Fibroblast of gingiva (primary cell): Measurements from ENCODE around the gene IGF2BP2.

Source experiments
- DNase-seq: peaks from one replicate; pipeline ENCODE4 v3.0.0-alpha.2; 2011; ENCODE audit warnings: low read depth

Gene IGF2BP2

GRCh38 chr3:185766329-185767001, 58.4 kb downstream of the IGF2BP2 start:
- no peak for DNase-seq

- DNase-seq, result no peak
These were observed 59.9 kb downstream of the IGF2BP2 start for GRCh38 chr3:185764980-185765370.

- peak; percentile 41 for DNase-seq
These were observed 60.5 kb downstream of the IGF2BP2 start for GRCh38 chr3:185764163-185764979.

GRCh38 chr3:185763347-185764005, 61.4 kb downstream of the IGF2BP2 start:
- no peak for DNase-seq

- DNase-seq, result no peak
These were observed 64.3 kb downstream of the IGF2BP2 start for GRCh38 chr3:185760550-185760949.

GRCh38 chr3:185760088-185760487, 64.8 kb downstream of the IGF2BP2 start:
- no peak for DNase-seq

- DNase-seq, result no peak
These were observed 65.3 kb downstream of the IGF2BP2 start for GRCh38 chr3:185759512-185759911.

GRCh38 chr3:185758912-185759311, 65.9 kb downstream of the IGF2BP2 start:
- no peak for DNase-seq

- DNase-seq, result no peak
These were observed 67.7 kb downstream of the IGF2BP2 start for GRCh38 chr3:185757176-185757575.

GRCh38 chr3:185756477-185756876, 68.4 kb downstream of the IGF2BP2 start:
- DNase-seq, result no peak

GRCh38 chr3:185754920-185755319, 69.9 kb downstream of the IGF2BP2 start:
- no peak for DNase-seq

- DNase-seq, result no peak
These were observed 71.5 kb downstream of the IGF2BP2 start for GRCh38 chr3:185753354-185753753.

- DNase-seq, result no peak
These were observed 74.1 kb downstream of the IGF2BP2 start for GRCh38 chr3:185750702-185751101.

- no peak for DNase-seq
These were observed 74.8 kb downstream of the IGF2BP2 start for GRCh38 chr3:185750015-185750414.

GRCh38 chr3:185746470-185746869, 78.4 kb downstream of the IGF2BP2 start:
- DNase-seq, result no peak

GRCh38 chr3:185744997-185745843, 79.6 kb downstream of the IGF2BP2 start:
- DNase-seq, result peak; percentile 64

- no peak for DNase-seq
These were observed 83.3 kb downstream of the IGF2BP2 start for GRCh38 chr3:185741586-185741985.

- DNase-seq, result no peak
These were observed 84.7 kb downstream of the IGF2BP2 start for GRCh38 chr3:185740133-185740532.

GRCh38 chr3:185739264-185739701, 85.6 kb downstream of the IGF2BP2 start:
- DNase-seq, result no peak

- DNase-seq, result peak; percentile 62
These were observed 86.8 kb downstream of the IGF2BP2 start for GRCh38 chr3:185737740-185738680.

GRCh38 chr3:185737020-185737419, 87.8 kb downstream of the IGF2BP2 start:
- peak; percentile 63 for DNase-seq
